Measurements from ENCODE around the gene KRTAP5-3. TPM values are rescaled to one million over a fixed set of nuclear protein-coding genes. Genes with fewer than 3 reads are reported as not detected.

The KRTAP5-3 gene
- total and polyA plus RNA-seq, 2 of the 13 experiments (the other 11 are each of a cell fraction or from before 2014, with no cell fraction given), result not detected

DNA sequence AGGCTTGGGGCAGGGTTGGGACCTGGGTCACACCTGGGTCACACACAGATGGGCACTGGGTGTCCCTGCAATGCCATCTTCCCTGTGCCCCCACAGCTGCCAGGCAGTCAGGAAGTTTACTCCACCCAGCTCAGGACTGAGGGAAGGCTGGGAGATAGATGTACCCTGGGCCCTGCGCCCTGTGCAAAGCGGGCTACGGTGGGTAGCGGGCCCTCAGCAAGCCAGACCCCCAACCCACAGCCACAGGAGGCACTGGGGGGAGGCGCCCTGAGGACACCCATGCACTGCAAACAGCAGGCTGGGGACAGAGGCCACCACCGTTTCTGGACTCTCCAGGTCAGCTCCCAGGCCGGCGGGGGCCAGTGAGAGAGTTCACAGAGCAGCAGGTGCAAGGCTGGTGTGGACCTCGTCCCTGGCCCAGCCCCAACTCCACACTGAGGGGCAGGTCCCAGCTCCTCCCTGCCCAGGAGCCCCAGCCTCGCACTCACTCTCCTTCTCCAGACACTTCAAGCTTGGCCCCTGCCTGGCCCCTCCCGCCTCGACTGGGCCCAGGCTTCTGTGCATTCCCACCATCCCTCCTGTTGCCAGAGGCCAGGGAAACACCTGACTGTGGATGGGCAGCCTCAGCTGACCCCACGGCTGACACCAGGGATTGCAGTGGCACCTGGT is 41.1 kb downstream of the KRTAP5-3 start:
- Histone ChIP-seq H3K4me2 (ENCODE audit: low read depth, low read length) (no peak overlapping the region), H3K79me2 (ENCODE audit: insufficient read depth, low read length) (no peaks in the 10 kb centered on the region), H3K27me3 (ENCODE audit: control insufficient read depth in 1 of 2, insufficient read depth in 2 of 2, low read length in 2 of 2) (no peaks in the 10 kb centered on the region), H3K9ac (ENCODE audit: insufficient read depth, low read depth, low read length) (no peak overlapping the region), H3K4me1 (ENCODE audit: insufficient read depth, low read length) (peaks cover 32% of the 10 kb centered on the region), H3K36me3 (replicated peaks in 1 of 2; ENCODE audit: control insufficient read depth in 1 of 2, insufficient read depth in 2 of 2, low read length in 2 of 2) (peaks cover 0 to 1% of the 10 kb centered on the region in 2 experiments; a peak in 1 of 5 replicates), H2AFZ (ENCODE audit: low read length) (no peak overlapping the region), H3K9me3 (ENCODE audit: low read length) (no peaks in the 10 kb centered on the region), H4K20me1 (ENCODE audit: insufficient read depth, low read length) (peaks cover 35% of the 10 kb centered on the region; the same call in 1 of the 2 replicates), H3K4me3 (replicated peaks in 1 of 3; ENCODE audit: insufficient read depth in 1 of 3, low read depth in 2 of 3, low read length in 3 of 3) (no peak overlapping the region), H3K27ac (ENCODE audit: extremely low read length, insufficient read depth, low read length) (no peak overlapping the region)
- intact Hi-C loops (cut with micrococcal nuclease; ENCODE audit: unreplicated experiment) (no loop called here), in situ Hi-C loops (cut with HindIII; ENCODE audit: extremely low pct_ligation_motif_present, low pct_unique_long_range_greater_than_20kb) (no loop called here)
- WGBS (ENCODE audit: low lambda C conversion rate), result no CpG with 5 or more reads among the region's 13 CpGs
- no peak for FAIRE-seq
- DNase-seq (ENCODE audit: low spot score), result no peak
- no TSS peak for BruUV-seq (replicated peaks)
- peak; percentile 6; the same call in 2 of the 3 replicates for ATAC-seq
- POLR2A ChIA-PET, result interaction anchor here (0.7 kb wide), 1 partner anchor 22 kb away, joined by 3 read pairs; no protein-coding TSS in a partner anchor
- CTCF ChIA-PET (ENCODE audit: low intra/inter-chr PET ratio, low total read pairs), result no interaction called here
- no peak for TF ChIP-seq ZNF264 (CRISPR knock-in tag; IDR thresholded peaks at IDR 0.05)
- TF ChIP-seq POLR2AphosphoS5 (IDR thresholded peaks at IDR 0.05; ENCODE audit: low read depth, low read length), result no peak
- no peak for TF ChIP-seq TEAD3 (CRISPR knock-in tag; optimal IDR thresholded peaks at IDR 0.05; ENCODE audit: borderline replicate concordance)
- TF ChIP-seq ATRX (CRISPR knock-in tag; IDR thresholded peaks at IDR 0.05; ENCODE audit: borderline replicate concordance), result no peak
- TF ChIP-seq, protein P1, sequence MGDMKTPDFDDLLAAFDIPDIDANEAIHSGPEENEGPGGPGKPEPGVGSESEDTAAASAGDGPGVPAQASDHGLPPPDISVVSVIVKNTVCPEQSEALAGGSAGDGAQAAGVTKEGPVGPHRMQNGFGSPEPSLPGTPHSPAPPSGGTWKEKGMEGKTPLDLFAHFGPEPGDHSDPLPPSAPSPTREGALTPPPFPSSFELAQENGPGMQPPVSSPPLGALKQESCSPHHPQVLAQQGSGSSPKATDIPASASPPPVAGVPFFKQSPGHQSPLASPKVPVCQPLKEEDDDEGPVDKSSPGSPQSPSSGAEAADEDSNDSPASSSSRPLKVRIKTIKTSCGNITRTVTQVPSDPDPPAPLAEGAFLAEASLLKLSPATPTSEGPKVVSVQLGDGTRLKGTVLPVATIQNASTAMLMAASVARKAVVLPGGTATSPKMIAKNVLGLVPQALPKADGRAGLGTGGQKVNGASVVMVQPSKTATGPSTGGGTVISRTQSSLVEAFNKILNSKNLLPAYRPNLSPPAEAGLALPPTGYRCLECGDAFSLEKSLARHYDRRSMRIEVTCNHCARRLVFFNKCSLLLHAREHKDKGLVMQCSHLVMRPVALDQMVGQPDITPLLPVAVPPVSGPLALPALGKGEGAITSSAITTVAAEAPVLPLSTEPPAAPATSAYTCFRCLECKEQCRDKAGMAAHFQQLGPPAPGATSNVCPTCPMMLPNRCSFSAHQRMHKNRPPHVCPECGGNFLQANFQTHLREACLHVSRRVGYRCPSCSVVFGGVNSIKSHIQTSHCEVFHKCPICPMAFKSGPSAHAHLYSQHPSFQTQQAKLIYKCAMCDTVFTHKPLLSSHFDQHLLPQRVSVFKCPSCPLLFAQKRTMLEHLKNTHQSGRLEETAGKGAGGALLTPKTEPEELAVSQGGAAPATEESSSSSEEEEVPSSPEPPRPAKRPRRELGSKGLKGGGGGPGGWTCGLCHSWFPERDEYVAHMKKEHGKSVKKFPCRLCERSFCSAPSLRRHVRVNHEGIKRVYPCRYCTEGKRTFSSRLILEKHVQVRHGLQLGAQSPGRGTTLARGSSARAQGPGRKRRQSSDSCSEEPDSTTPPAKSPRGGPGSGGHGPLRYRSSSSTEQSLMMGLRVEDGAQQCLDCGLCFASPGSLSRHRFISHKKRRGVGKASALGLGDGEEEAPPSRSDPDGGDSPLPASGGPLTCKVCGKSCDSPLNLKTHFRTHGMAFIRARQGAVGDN (CRISPR knock-in tag; IDR thresholded peaks at IDR 0.05), result peak; percentile 47; the same call in 1 of the 2 replicates
- TF ChIP-seq ZNF343 (CRISPR knock-in tag; IDR thresholded peaks at IDR 0.05), result no peak
- TF ChIP-seq PAF1 (CRISPR knock-in tag; IDR thresholded peaks at IDR 0.05), result no peak
- no peak for TF ChIP-seq HDAC1 (CRISPR knock-in tag; IDR thresholded peaks at IDR 0.05)
- TF ChIP-seq, protein P2, sequence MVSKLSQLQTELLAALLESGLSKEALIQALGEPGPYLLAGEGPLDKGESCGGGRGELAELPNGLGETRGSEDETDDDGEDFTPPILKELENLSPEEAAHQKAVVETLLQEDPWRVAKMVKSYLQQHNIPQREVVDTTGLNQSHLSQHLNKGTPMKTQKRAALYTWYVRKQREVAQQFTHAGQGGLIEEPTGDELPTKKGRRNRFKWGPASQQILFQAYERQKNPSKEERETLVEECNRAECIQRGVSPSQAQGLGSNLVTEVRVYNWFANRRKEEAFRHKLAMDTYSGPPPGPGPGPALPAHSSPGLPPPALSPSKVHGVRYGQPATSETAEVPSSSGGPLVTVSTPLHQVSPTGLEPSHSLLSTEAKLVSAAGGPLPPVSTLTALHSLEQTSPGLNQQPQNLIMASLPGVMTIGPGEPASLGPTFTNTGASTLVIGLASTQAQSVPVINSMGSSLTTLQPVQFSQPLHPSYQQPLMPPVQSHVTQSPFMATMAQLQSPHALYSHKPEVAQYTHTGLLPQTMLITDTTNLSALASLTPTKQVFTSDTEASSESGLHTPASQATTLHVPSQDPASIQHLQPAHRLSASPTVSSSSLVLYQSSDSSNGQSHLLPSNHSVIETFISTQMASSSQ (IDR thresholded peaks at IDR 0.05; ENCODE audit: low read depth), result no peak
- TF ChIP-seq, protein P2 (CRISPR knock-in tag; IDR thresholded peaks at IDR 0.05; ENCODE audit: borderline replicate concordance), result no peak
- TF ChIP-seq CENPX (CRISPR knock-in tag; IDR thresholded peaks at IDR 0.05), result no peak
- TF ChIP-seq SRSF4 (IDR thresholded peaks at IDR 0.05; ENCODE audit: low read depth, low read length, poor library complexity, severe bottlenecking), result no peak
- no peak for TF ChIP-seq MBNL3 (CRISPR knock-in tag; conservative IDR thresholded peaks at IDR 0.05)
- peak; percentile 25 for TF ChIP-seq AGO2 (optimal IDR thresholded peaks at IDR 0.05; ENCODE audit: low read depth, low read length)
- TF ChIP-seq, protein P3, sequence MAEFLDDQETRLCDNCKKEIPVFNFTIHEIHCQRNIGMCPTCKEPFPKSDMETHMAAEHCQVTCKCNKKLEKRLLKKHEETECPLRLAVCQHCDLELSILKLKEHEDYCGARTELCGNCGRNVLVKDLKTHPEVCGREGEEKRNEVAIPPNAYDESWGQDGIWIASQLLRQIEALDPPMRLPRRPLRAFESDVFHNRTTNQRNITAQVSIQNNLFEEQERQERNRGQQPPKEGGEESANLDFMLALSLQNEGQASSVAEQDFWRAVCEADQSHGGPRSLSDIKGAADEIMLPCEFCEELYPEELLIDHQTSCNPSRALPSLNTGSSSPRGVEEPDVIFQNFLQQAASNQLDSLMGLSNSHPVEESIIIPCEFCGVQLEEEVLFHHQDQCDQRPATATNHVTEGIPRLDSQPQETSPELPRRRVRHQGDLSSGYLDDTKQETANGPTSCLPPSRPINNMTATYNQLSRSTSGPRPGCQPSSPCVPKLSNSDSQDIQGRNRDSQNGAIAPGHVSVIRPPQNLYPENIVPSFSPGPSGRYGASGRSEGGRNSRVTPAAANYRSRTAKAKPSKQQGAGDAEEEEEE (CRISPR knock-in tag; IDR thresholded peaks at IDR 0.05; ENCODE audit: borderline replicate concordance), result no peak
